ENCODE results near the gene AQP12A. TPM values are rescaled to one million over a fixed set of nuclear protein-coding genes. Genes with fewer than 3 reads are reported as not detected.

The AQP12A gene
- total and polyA plus RNA-seq, 9 of the 15 experiments (the other 6 are each of a cell fraction or from before 2014, with no cell fraction given): not detected

- TF ChIP-seq ZBTB5 (IDR thresholded peaks at IDR 0.05): no peak
These were observed 47.5 kb upstream of the AQP12A start (continued) for GRCh38 chr2:240644171-240644651.

DNA sequence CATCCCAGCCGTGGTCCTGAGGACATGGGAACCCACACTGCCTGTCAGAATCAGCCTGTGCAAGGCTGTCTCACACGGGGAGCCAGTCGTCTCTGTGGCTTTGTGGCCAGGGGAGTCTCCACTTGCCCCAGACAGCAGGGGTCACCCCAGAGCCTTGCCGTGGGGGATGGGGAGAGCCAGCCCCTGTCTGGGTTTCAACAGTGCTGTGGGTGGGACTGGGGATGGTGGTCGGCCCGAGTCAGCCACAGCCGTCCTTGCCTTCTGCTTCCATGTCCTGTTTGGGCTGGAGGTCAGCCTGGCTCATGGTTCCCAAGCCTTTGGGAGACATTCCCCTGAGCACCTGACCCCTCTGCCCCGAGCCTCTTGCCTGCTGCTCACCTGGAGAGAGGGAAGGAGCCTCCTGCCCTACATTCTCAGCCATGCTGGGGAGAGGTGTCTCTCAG, 46.8 kb upstream of the AQP12A start:
- 0% methylated on average over 7 of the region's 8 CpGs for WGBS (ENCODE audit: insufficient coverage, low coverage, missing lambda C conversion rate)
- no peaks in the 10 kb centered on the region for H4K20me1 ChIP-seq (replicated peaks; ENCODE audit: control insufficient read depth, insufficient read depth, low read length)
- no TSS peak for BruUV-seq (replicated peaks)
- DNase-seq (ENCODE audit: extremely low read depth in 1 of 4, low spot score in 3 of 4): no peak
- H3K9ac ChIP-seq (ENCODE audit: insufficient read depth in 1 of 2, low read depth in 2 of 2, low read length in 2 of 2): no peak overlapping the region
- POLR2A ChIA-PET: no interaction called here
- H3K27me3 ChIP-seq (ENCODE audit: control insufficient read depth in 2 of 2, insufficient read depth in 2 of 2, low read length in 2 of 2): peaks cover 12 to 55% of the 10 kb centered on the region in 2 experiments; a peak in 4 of 5 replicates
- no peak for TF ChIP-seq SRF (CRISPR knock-in tag; IDR thresholded peaks at IDR 0.05)
- TF ChIP-seq, protein P1, sequence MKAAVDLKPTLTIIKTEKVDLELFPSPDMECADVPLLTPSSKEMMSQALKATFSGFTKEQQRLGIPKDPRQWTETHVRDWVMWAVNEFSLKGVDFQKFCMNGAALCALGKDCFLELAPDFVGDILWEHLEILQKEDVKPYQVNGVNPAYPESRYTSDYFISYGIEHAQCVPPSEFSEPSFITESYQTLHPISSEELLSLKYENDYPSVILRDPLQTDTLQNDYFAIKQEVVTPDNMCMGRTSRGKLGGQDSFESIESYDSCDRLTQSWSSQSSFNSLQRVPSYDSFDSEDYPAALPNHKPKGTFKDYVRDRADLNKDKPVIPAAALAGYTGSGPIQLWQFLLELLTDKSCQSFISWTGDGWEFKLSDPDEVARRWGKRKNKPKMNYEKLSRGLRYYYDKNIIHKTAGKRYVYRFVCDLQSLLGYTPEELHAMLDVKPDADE (conservative IDR thresholded peaks at IDR 0.05; ENCODE audit: control insufficient read depth, low read depth, low read length): no peak
- no peak overlapping the region for H3K4me2 ChIP-seq (ENCODE audit: insufficient read depth, low read length)
- no peak overlapping the region for H2AFZ ChIP-seq (ENCODE audit: low read depth, low read length)
- H3K36me3 ChIP-seq (ENCODE audit: control insufficient read depth, insufficient read depth, low read length): no peaks in the 10 kb centered on the region
- peaks cover 0 to 7% of the 10 kb centered on the region in 2 experiments; a peak in 1 of 5 replicates for H3K4me1 ChIP-seq (replicated peaks in 1 of 2; ENCODE audit: control insufficient read depth in 2 of 2, insufficient read depth in 2 of 2, low read length in 2 of 2)
- no peak overlapping the region for H3K4me3 ChIP-seq
- ATAC-seq: no peak
- no peaks in the 10 kb centered on the region for H3K79me2 ChIP-seq (ENCODE audit: control insufficient read depth, insufficient read depth, low read length)
- no peak for FAIRE-seq
- H3K9me1 ChIP-seq (ENCODE audit: control insufficient read depth, insufficient read depth, low read length): no peaks in the 10 kb centered on the region
- in situ Hi-C loops (cut with MboI): no loop called here
- no peaks in the 10 kb centered on the region for H3K9me3 ChIP-seq (replicated peaks; ENCODE audit: control insufficient read depth, insufficient read depth, low read depth, low read length)
- intact Hi-C loops (cut with micrococcal nuclease): no loop called here
- H3K27ac ChIP-seq (ENCODE audit: extremely low read depth, low read depth, low read length): no peak overlapping the region
- CTCF ChIA-PET (ENCODE audit: low intra/inter-chr PET ratio): no interaction called here
